ENCODE results near the gene OVCH2.

- TF ChIP-seq TARDBP (IDR thresholded peaks at IDR 0.05; ENCODE audit: borderline replicate concordance) (no peak), BHLHE40 (IDR thresholded peaks at IDR 0.05; ENCODE audit: borderline replicate concordance in 1 of 2, low read depth in 2 of 2, low read length in 1 of 2) (no peak), POLR2A (IDR thresholded peaks at IDR 0.05; ENCODE audit: low read depth, low read length) (no peak), YBX1 (IDR thresholded peaks at IDR 0.05) (no peak), EZH2 (IDR thresholded peaks at IDR 0.05; ENCODE audit: borderline replicate concordance, control insufficient read depth, low read depth, low read length) (no peak), SIN3A (IDR thresholded peaks at IDR 0.05; ENCODE audit: low read depth, low read length) (no peak), CEBPB (IDR thresholded peaks at IDR 0.05; ENCODE audit: borderline replicate concordance in 1 of 2, low read depth in 2 of 2, low read length in 2 of 2) (no peak), ZZZ3 (IDR thresholded peaks at IDR 0.05; ENCODE audit: control insufficient read depth, insufficient read length, low read depth) (no peak), NFIC (IDR thresholded peaks at IDR 0.05; ENCODE audit: low read depth, low read length) (no peak)
These were observed 19.5 kb downstream of the OVCH2 start for GRCh38 chr11:7686761-7687160.
